GM23338 (cell line): ENCODE measurements around the gene NPHP4. TPM values are rescaled to one million over a fixed set of nuclear protein-coding genes. Genes with fewer than 3 reads are reported as not detected.

Experiments used
- ATAC-seq: fragments of 200-7000 bp; cut with Tn5 transposase; 3 replicates; pipeline ENCODE4 v1.9.1; 2020
- DNase-seq: peaks from one replicate; pipeline ENCODE4 v3.0.0-alpha.2; 2015; ENCODE audit warnings: low spot score
- H2AFZ ChIP-seq: fragments of 200-600 bp; sonication (generic); 2 replicates; pipeline ENCODE4 v1.8.0; 2016; ENCODE audit warnings: antibody characterized with exemption, mild to moderate bottlenecking, moderate library complexity
- H3F3A ChIP-seq: fragments of 200-600 bp; sonication (generic); replicated peaks from 2 replicates; pipeline ENCODE4 v1.8.0; 2017; ENCODE audit warnings: antibody characterized with exemption, mixed run types, low read depth
- H3K27ac ChIP-seq: fragments of 200-600 bp; sonication (generic); 2 replicates; pipeline ENCODE4 v1.6.1; 2016; ENCODE audit warnings: low read depth
- H3K27me3 ChIP-seq: fragments of 200-600 bp; sonication (generic); 2 replicates; pipeline ENCODE4 v1.8.0; 2016; ENCODE audit warnings: mild to moderate bottlenecking, mixed run types, moderate library complexity; ENCODE audit not compliant: insufficient read depth
- H3K36me3 ChIP-seq: fragments of 200-600 bp; sonication (generic); 2 replicates; pipeline ENCODE4 v1.8.0; 2016; ENCODE audit warnings: mild to moderate bottlenecking; ENCODE audit not compliant: insufficient read depth
- H3K4me1 ChIP-seq: fragments of 200-600 bp; sonication (generic); 2 replicates; pipeline ENCODE4 v1.8.0; 2016; ENCODE audit warnings: mild to moderate bottlenecking, moderate library complexity; ENCODE audit not compliant: insufficient read depth
- H3K4me2 ChIP-seq: fragments of 200-600 bp; sonication (generic); 2 replicates; pipeline ENCODE4 v1.7.1; 2017; ENCODE audit warnings: mixed run types
- H3K4me3 ChIP-seq: fragments of 200-600 bp; sonication (generic); 2 replicates; pipeline ENCODE4 v1.6.1; 2016; ENCODE audit warnings: mixed run types
- H3K79me2 ChIP-seq: fragments of 200-600 bp; sonication (generic); replicated peaks from 2 replicates; pipeline ENCODE4 v1.8.0; 2017; ENCODE audit warnings: mild to moderate bottlenecking; ENCODE audit not compliant: insufficient read depth
- H3K9me2 ChIP-seq: fragments of 200-600 bp; sonication (generic); 2 replicates; pipeline ENCODE4 v1.8.0; 2017; ENCODE audit not compliant: insufficient read depth
- H4K20me1 ChIP-seq: fragments of 200-600 bp; sonication (generic); replicated peaks from 2 replicates; pipeline ENCODE4 v1.8.0; 2017; ENCODE audit warnings: mild to moderate bottlenecking; ENCODE audit not compliant: insufficient read depth
- H3K27ac Mint-ChIP-seq: 2 replicates; pipeline ENCODE4 v1.8.0; 2020; ENCODE audit warnings: inconsistent platforms, mild to moderate bottlenecking, moderate library complexity, mixed read lengths
- H3K27me3 Mint-ChIP-seq: 3 replicates; pipeline ENCODE4 v1.8.0; 2022; ENCODE audit warnings: low read depth, mild to moderate bottlenecking, moderate library complexity, mixed read lengths, inconsistent platforms; ENCODE audit not compliant: insufficient read depth, poor library complexity
- H3K36me3 Mint-ChIP-seq: 3 replicates; pipeline ENCODE4 v1.8.0; 2021; ENCODE audit warnings: low read depth, mild to moderate bottlenecking, inconsistent platforms, moderate library complexity, mixed read lengths
- H3K4me1 Mint-ChIP-seq: 3 replicates; pipeline ENCODE4 v1.8.0; 2020; ENCODE audit warnings: mild to moderate bottlenecking, inconsistent platforms, mixed read lengths
- H3K4me3 Mint-ChIP-seq: 3 replicates; pipeline ENCODE4 v1.8.0; 2021; ENCODE audit warnings: moderate library complexity, mild to moderate bottlenecking, inconsistent platforms, mixed read lengths
- H3K9me3 Mint-ChIP-seq: 3 replicates; pipeline ENCODE4 v1.8.0; 2020; ENCODE audit warnings: moderate library complexity, mild to moderate bottlenecking, inconsistent platforms, mixed read lengths
- CREB1 ChIP-seq: fragments of 250-450 bp; sonication (Bioruptor Pico); IDR thresholded peaks from 2 replicates; pipeline ENCODE4 v1.5.0; 2020; ENCODE audit warnings: low read depth, mild to moderate bottlenecking, moderate library complexity
- EZH2 ChIP-seq: fragments of 200-600 bp; sonication (generic); IDR thresholded peaks from one replicate; pipeline ENCODE4 v1.8.0; 2017; ENCODE audit warnings: antibody characterized with exemption, mild to moderate bottlenecking, low read depth; ENCODE audit not compliant: unreplicated experiment
- NANOG ChIP-seq: IDR thresholded peaks from 2 replicates; pipeline ENCODE4 v1.6.1; 2016; ENCODE audit warnings: antibody characterized with exemption, borderline replicate concordance
- POLR2AphosphoS5 ChIP-seq: IDR thresholded peaks from 2 replicates; pipeline ENCODE4 v1.6.1; 2016; ENCODE audit warnings: antibody characterized with exemption, low read depth
- ZNF331 ChIP-seq: fragments of 250-450 bp; sonication (Bioruptor Pico); IDR thresholded peaks from 2 replicates; pipeline ENCODE4 v1.5.0; 2020; ENCODE audit warnings: low read depth, mild to moderate bottlenecking, moderate library complexity
- polyA plus RNA-seq: library from polyadenylated mRNA; unstranded; fragments of >200 nt; fragmentation: Nextera tagmentation; extraction: Ambion mirVana; gene quantifications from 2 replicates; pipeline ENCODE4 v1.2.1, GENCODE V29; 2016
- total RNA-seq: library from RNA; depleted of rRNA; stranded (reverse); fragments of >200 nt; shearing (Covaris generic); gene quantifications from 2 replicates; pipeline ENCODE4 v1.2.3, GENCODE V29; 2014
- TF ChIP-seq, protein P1 (sequence below): IDR thresholded peaks from one replicate; pipeline ENCODE4 v1.6.1; 2018; ENCODE audit warnings: antibody characterized with exemption; ENCODE audit not compliant: unreplicated experiment
- TF ChIP-seq, protein P2 (sequence below): IDR thresholded peaks from 2 replicates; pipeline ENCODE4 v1.6.1; 2016; ENCODE audit warnings: antibody characterized with exemption
- TF ChIP-seq, protein P3 (sequence below): fragments of 250-450 bp; sonication (Bioruptor Pico); IDR thresholded peaks from 2 replicates; pipeline ENCODE4 v1.5.0; 2020; ENCODE audit warnings: mild to moderate bottlenecking, moderate library complexity

The NPHP4 gene
- total and polyA plus RNA-seq, 2 experiments from 2014 or later = 2.5 to 12.4 TPM

- ATAC-seq (peak; percentile 24), DNase-seq (peak; percentile 72)
- Histone ChIP-seq H3K27ac (no peak overlapping the region), H3K27me3 (peaks cover 36% of the 10 kb centered on the region), H4K20me1 (peaks cover 15% of the 10 kb centered on the region), H2AFZ (peak overlapping the region; percentile 74), H3K36me3 (no peaks in the 10 kb centered on the region), H3K9me2 (no peaks in the 10 kb centered on the region), H3F3A (no peaks in the 10 kb centered on the region), H3K4me3 (peak overlapping the region; percentile 84), H3K79me2 (peaks cover 5% of the 10 kb centered on the region; the same call in 1 of the 2 replicates), H3K4me2 (peak overlapping the region; percentile 99), H3K4me1 (peaks cover 12% of the 10 kb centered on the region)
- H3K4me3 Mint-ChIP-seq = peak overlapping the region; percentile 84
- no peaks in the 10 kb centered on the region for H3K9me3 Mint-ChIP-seq
- H3K27me3 Mint-ChIP-seq = peaks cover 33% of the 10 kb centered on the region
- TF ChIP-seq, protein P1, sequence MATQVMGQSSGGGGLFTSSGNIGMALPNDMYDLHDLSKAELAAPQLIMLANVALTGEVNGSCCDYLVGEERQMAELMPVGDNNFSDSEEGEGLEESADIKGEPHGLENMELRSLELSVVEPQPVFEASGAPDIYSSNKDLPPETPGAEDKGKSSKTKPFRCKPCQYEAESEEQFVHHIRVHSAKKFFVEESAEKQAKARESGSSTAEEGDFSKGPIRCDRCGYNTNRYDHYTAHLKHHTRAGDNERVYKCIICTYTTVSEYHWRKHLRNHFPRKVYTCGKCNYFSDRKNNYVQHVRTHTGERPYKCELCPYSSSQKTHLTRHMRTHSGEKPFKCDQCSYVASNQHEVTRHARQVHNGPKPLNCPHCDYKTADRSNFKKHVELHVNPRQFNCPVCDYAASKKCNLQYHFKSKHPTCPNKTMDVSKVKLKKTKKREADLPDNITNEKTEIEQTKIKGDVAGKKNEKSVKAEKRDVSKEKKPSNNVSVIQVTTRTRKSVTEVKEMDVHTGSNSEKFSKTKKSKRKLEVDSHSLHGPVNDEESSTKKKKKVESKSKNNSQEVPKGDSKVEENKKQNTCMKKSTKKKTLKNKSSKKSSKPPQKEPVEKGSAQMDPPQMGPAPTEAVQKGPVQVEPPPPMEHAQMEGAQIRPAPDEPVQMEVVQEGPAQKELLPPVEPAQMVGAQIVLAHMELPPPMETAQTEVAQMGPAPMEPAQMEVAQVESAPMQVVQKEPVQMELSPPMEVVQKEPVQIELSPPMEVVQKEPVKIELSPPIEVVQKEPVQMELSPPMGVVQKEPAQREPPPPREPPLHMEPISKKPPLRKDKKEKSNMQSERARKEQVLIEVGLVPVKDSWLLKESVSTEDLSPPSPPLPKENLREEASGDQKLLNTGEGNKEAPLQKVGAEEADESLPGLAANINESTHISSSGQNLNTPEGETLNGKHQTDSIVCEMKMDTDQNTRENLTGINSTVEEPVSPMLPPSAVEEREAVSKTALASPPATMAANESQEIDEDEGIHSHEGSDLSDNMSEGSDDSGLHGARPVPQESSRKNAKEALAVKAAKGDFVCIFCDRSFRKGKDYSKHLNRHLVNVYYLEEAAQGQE = no peak
- TF ChIP-seq, protein P2, sequence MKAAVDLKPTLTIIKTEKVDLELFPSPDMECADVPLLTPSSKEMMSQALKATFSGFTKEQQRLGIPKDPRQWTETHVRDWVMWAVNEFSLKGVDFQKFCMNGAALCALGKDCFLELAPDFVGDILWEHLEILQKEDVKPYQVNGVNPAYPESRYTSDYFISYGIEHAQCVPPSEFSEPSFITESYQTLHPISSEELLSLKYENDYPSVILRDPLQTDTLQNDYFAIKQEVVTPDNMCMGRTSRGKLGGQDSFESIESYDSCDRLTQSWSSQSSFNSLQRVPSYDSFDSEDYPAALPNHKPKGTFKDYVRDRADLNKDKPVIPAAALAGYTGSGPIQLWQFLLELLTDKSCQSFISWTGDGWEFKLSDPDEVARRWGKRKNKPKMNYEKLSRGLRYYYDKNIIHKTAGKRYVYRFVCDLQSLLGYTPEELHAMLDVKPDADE = no peak
- no peak for TF ChIP-seq POLR2AphosphoS5
- H3K36me3 Mint-ChIP-seq = no peaks in the 10 kb centered on the region; the same call in 2 of the 3 replicates
- H3K27ac Mint-ChIP-seq = no peak overlapping the region
- H3K4me1 Mint-ChIP-seq = peaks cover 23% of the 10 kb centered on the region
Measured at GRCh38 chr1:5991381-5992025, 722 bp downstream of the NPHP4 start.

- H2AFZ ChIP-seq = peak overlapping the region; percentile 74
- no peak overlapping the region for H3K27ac Mint-ChIP-seq
- peak; percentile 61 for DNase-seq
- TF ChIP-seq NANOG (no peak), ZNF331 (no peak), EZH2 (no peak), CREB1 (CRISPR knock-in tag) (no peak), POLR2AphosphoS5 (no peak)
- TF ChIP-seq, protein P3, sequence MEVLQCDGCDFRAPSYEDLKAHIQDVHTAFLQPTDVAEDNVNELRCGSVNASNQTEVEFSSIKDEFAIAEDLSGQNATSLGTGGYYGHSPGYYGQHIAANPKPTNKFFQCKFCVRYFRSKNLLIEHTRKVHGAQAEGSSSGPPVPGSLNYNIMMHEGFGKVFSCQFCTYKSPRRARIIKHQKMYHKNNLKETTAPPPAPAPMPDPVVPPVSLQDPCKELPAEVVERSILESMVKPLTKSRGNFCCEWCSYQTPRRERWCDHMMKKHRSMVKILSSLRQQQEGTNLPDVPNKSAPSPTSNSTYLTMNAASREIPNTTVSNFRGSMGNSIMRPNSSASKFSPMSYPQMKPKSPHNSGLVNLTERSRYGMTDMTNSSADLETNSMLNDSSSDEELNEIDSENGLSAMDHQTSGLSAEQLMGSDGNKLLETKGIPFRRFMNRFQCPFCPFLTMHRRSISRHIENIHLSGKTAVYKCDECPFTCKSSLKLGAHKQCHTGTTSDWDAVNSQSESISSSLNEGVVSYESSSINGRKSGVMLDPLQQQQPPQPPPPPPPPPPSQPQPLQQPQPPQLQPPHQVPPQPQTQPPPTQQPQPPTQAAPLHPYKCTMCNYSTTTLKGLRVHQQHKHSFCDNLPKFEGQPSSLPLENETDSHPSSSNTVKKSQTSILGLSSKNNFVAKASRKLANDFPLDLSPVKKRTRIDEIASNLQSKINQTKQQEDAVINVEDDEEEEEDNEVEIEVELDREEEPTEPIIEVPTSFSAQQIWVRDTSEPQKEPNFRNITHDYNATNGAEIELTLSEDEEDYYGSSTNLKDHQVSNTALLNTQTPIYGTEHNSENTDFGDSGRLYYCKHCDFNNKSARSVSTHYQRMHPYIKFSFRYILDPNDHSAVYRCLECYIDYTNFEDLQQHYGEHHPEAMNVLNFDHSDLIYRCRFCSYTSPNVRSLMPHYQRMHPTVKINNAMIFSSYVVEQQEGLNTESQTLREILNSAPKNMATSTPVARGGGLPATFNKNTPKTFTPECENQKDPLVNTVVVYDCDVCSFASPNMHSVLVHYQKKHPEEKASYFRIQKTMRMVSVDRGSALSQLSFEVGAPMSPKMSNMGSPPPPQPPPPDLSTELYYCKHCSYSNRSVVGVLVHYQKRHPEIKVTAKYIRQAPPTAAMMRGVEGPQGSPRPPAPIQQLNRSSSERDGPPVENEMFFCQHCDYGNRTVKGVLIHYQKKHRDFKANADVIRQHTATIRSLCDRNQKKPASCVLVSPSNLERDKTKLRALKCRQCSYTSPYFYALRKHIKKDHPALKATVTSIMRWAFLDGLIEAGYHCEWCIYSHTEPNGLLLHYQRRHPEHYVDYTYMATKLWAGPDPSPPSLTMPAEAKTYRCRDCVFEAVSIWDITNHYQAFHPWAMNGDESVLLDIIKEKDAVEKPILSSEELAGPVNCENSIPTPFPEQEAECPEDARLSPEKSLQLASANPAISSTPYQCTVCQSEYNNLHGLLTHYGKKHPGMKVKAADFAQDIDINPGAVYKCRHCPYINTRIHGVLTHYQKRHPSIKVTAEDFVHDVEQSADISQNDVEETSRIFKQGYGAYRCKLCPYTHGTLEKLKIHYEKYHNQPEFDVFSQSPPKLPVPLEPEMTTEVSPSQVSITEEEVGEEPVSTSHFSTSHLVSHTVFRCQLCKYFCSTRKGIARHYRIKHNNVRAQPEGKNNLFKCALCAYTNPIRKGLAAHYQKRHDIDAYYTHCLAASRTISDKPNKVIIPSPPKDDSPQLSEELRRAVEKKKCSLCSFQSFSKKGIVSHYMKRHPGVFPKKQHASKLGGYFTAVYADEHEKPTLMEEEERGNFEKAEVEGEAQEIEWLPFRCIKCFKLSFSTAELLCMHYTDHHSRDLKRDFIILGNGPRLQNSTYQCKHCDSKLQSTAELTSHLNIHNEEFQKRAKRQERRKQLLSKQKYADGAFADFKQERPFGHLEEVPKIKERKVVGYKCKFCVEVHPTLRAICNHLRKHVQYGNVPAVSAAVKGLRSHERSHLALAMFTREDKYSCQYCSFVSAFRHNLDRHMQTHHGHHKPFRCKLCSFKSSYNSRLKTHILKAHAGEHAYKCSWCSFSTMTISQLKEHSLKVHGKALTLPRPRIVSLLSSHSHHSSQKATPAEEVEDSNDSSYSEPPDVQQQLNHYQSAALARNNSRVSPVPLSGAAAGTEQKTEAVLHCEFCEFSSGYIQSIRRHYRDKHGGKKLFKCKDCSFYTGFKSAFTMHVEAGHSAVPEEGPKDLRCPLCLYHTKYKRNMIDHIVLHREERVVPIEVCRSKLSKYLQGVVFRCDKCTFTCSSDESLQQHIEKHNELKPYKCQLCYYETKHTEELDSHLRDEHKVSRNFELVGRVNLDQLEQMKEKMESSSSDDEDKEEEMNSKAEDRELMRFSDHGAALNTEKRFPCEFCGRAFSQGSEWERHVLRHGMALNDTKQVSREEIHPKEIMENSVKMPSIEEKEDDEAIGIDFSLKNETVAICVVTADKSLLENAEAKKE (CRISPR knock-in tag) = no peak
- TF ChIP-seq, protein P2 = no peak
Measured at GRCh38 chr1:5990913-5991312, 1.3 kb downstream of the NPHP4 start.

More at GRCh38 chr1:5990913-5991312, 1.3 kb downstream of the NPHP4 start:
- Mint-ChIP-seq H3K36me3 (no peaks in the 10 kb centered on the region; the same call in 2 of the 3 replicates), H3K4me3 (peak overlapping the region; percentile 84), H3K9me3 (no peaks in the 10 kb centered on the region), H3K27me3 (peaks cover 33% of the 10 kb centered on the region), H3K4me1 (peaks cover 23% of the 10 kb centered on the region)
- peaks cover 12% of the 10 kb centered on the region for H3K4me1 ChIP-seq
- no peaks in the 10 kb centered on the region for H3K9me2 ChIP-seq
- peaks cover 36% of the 10 kb centered on the region for H3K27me3 ChIP-seq
- no peaks in the 10 kb centered on the region for H3F3A ChIP-seq
- H4K20me1 ChIP-seq = peaks cover 15% of the 10 kb centered on the region
- no peak overlapping the region for H3K27ac ChIP-seq
- H3K36me3 ChIP-seq = no peaks in the 10 kb centered on the region
- no peak for ATAC-seq
- peak overlapping the region; percentile 84 for H3K4me3 ChIP-seq
- peak overlapping the region; percentile 99 for H3K4me2 ChIP-seq
- peaks cover 5% of the 10 kb centered on the region; the same call in 1 of the 2 replicates for H3K79me2 ChIP-seq
